Measurements from ENCODE around the gene VSTM2L.

Gene VSTM2L

GRCh38 chr20:37926612-37927011, 23.7 kb downstream of the VSTM2L start:
- H3K4me3 ChIP-seq (ENCODE audit: low read length): no peak overlapping the region
- no peak for TF ChIP-seq CTCF (IDR thresholded peaks at IDR 0.05; ENCODE audit: insufficient read depth, low read depth, low read length, missing control alignments)
- DNase-seq (ENCODE audit: low read depth): no peak

- no peak overlapping the region for H3K4me3 ChIP-seq (ENCODE audit: low read length)
- DNase-seq (ENCODE audit: low read depth): no peak
- TF ChIP-seq CTCF (IDR thresholded peaks at IDR 0.05; ENCODE audit: insufficient read depth, low read depth, low read length, missing control alignments): no peak
Measured at GRCh38 chr20:37927410-37928095, 24.6 kb downstream of the VSTM2L start.

GRCh38 chr20:37928996-37929682, 26.2 kb downstream of the VSTM2L start:
- no peak for TF ChIP-seq CTCF (IDR thresholded peaks at IDR 0.05; ENCODE audit: insufficient read depth, low read depth, low read length, missing control alignments)
- no peak for DNase-seq (ENCODE audit: low read depth)
- no peak overlapping the region for H3K4me3 ChIP-seq (ENCODE audit: low read length)

- DNase-seq (ENCODE audit: low read depth): no peak
- TF ChIP-seq CTCF (IDR thresholded peaks at IDR 0.05; ENCODE audit: insufficient read depth, low read depth, low read length, missing control alignments): no peak
- H3K4me3 ChIP-seq (ENCODE audit: low read length): no peak overlapping the region
Measured at GRCh38 chr20:37929683-37930014, 26.7 kb downstream of the VSTM2L start.

GRCh38 chr20:37931153-37931922, 28.4 kb downstream of the VSTM2L start:
- no peak for DNase-seq (ENCODE audit: low read depth)
- no peak for TF ChIP-seq CTCF (IDR thresholded peaks at IDR 0.05; ENCODE audit: insufficient read depth, low read depth, low read length, missing control alignments)
- H3K4me3 ChIP-seq (ENCODE audit: low read length): no peak overlapping the region

GRCh38 chr20:37932074-37932473, 29.1 kb downstream of the VSTM2L start:
- TF ChIP-seq CTCF (IDR thresholded peaks at IDR 0.05; ENCODE audit: insufficient read depth, low read depth, low read length, missing control alignments): no peak
- no peak overlapping the region for H3K4me3 ChIP-seq (ENCODE audit: low read length)
- no peak for DNase-seq (ENCODE audit: low read depth)

Data from epithelial cell of esophagus (primary cell).